HCT116 (cell line): Measurements from ENCODE around the gene TSC22D4. TPM values are rescaled to one million over a fixed set of nuclear protein-coding genes. Genes with fewer than 3 reads are reported as not detected.

Source experiments
- ATAC-seq: fragments of 200-7000 bp; cut with Tn5 transposase; 2 replicates; pipeline ENCODE4 v1.9.1; 2020; ENCODE audit warnings: mild to moderate bottlenecking, moderate library complexity
- BruUV-seq: library from RNA; stranded (reverse); fragments of 400-500 nt; replicated peaks from 2 replicates; lab custom pipeline; 2021; lab: Mats Ljungman, UMichigan
- CTCF ChIA-PET: fragments of 300-600 bp; sonication (Branson Sonifier 250); formaldehyde crosslinking; loops from one replicate; lab custom pipeline; 2021; ENCODE audit warnings: antibody characterized with exemption; lab: Charles Lee
- POLR2A ChIA-PET: fragments of 300-600, 350-600 bp; sonication (Branson Sonifier 250); formaldehyde crosslinking; loops from one replicate; lab custom pipeline; 2021; ENCODE audit warnings: antibody characterized with exemption; lab: Charles Lee
- RAD21 ChIA-PET, 2 experiments: fragments of 300-600 bp; sonication (Branson Sonifier 250); formaldehyde crosslinking; loops; one replicate each; lab custom pipeline; 2023; ENCODE audit warnings: low total read pairs in 2 of 2; ENCODE audit not compliant: uncharacterized antibody in 2 of 2, unreplicated experiment in 2 of 2, low non-redundant PET in 1 of 2; lab: Charles Lee
- DNase-seq: peaks from one replicate; pipeline ENCODE4 v3.0.0-alpha.2; 2010; ENCODE audit warnings: low read depth, low spot score
- H2AFZ ChIP-seq: fragments of 200-600 bp; shearing (Covaris generic), sonication (generic); 2 replicates; pipeline ENCODE4 v1.6.1; 2017; ENCODE audit warnings: low read depth, mixed run types, mixed read lengths, antibody characterized with exemption, low read length; ENCODE audit not compliant: poor library complexity, severe bottlenecking
- H3K27ac ChIP-seq: 2 replicates; pipeline ENCODE4 v1.5.1; 2012; ENCODE audit warnings: low read depth, low read length
- H3K27me3 ChIP-seq: fragments of 200-600 bp; sonication (generic); 2 replicates; pipeline ENCODE4 v1.6.1; 2016; ENCODE audit warnings: mixed run types, low read length, mixed read lengths; ENCODE audit not compliant: insufficient read depth
- H3K36me3 ChIP-seq, 2 experiments: fragments of 200-500 bp in 1 of 2; fragments of 200-600 bp in 1 of 2; sonication (Bioruptor generic) in 1 of 2; sonication (generic) in 1 of 2; 2 replicates each; pipeline versions ENCODE4 v1.5.1 to v1.6.1; 2014 to 2016; ENCODE audit warnings: low read length in 2 of 2, inconsistent platforms in 1 of 2, mixed read lengths in 1 of 2, mixed run types in 1 of 2; ENCODE audit not compliant: insufficient read depth in 2 of 2, control insufficient read depth in 1 of 2
- H3K4me1 ChIP-seq, 2 experiments: fragments of 200-600 bp in 1 of 2; sonication (generic) in 1 of 2; 2 replicates each; pipeline versions ENCODE4 v1.5.1 to v1.6.1; 2012 to 2017; ENCODE audit warnings: low read length in 2 of 2, inconsistent platforms in 1 of 2, mild to moderate bottlenecking in 1 of 2, mixed read lengths in 1 of 2, mixed run types in 1 of 2, moderate library complexity in 1 of 2; ENCODE audit not compliant: insufficient read depth in 2 of 2, control insufficient read depth in 1 of 2
- H3K4me2 ChIP-seq: fragments of 200-600 bp; sonication (generic); 2 replicates; pipeline ENCODE4 v1.6.1; 2017; ENCODE audit warnings: mixed run types, low read length, mixed read lengths
- H3K4me3 ChIP-seq, 2 experiments: fragments of 200-600 bp in 1 of 2; sonication (generic) in 1 of 2; replicated peaks in 1 of 2; 2 replicates each; pipeline ENCODE4 v1.5.1; 2011 to 2016; ENCODE audit warnings: low read length in 2 of 2, control low read depth in 1 of 2, low read depth in 1 of 2, mild to moderate bottlenecking in 1 of 2, mixed read lengths in 1 of 2, mixed run types in 1 of 2
- H3K79me2 ChIP-seq: fragments of 200-600 bp; sonication (generic); 2 replicates; pipeline ENCODE4 v1.6.1; 2017; ENCODE audit warnings: mild to moderate bottlenecking, mixed run types, low read length, moderate library complexity, mixed read lengths; ENCODE audit not compliant: insufficient read depth
- H3K9ac ChIP-seq: fragments of 200-600 bp; sonication (generic); 2 replicates; pipeline ENCODE4 v1.6.1; 2016; ENCODE audit warnings: low read length, mixed read lengths
- H3K9me2 ChIP-seq: fragments of 200-600 bp; sonication (generic), shearing (Covaris generic); 2 replicates; pipeline ENCODE4 v1.6.1; 2017; ENCODE audit warnings: mixed run types, mild to moderate bottlenecking, moderate library complexity; ENCODE audit not compliant: insufficient read depth
- H3K9me3 ChIP-seq, 2 experiments: fragments of 200-500 bp in 1 of 2; fragments of 200-600 bp in 1 of 2; sonication (Bioruptor generic) in 1 of 2; sonication (generic) in 1 of 2; 2 replicates each; pipeline ENCODE4 v1.6.1; 2014 to 2017; ENCODE audit warnings: low read length in 2 of 2, mixed read lengths in 2 of 2, inconsistent platforms in 1 of 2, low read depth in 1 of 2, mild to moderate bottlenecking in 1 of 2, mixed run types in 1 of 2, moderate library complexity in 1 of 2; ENCODE audit not compliant: control insufficient read depth in 1 of 2, insufficient read depth in 1 of 2
- H4K20me1 ChIP-seq: fragments of 200-600 bp; sonication (generic), shearing (Covaris generic); 2 replicates; pipeline ENCODE4 v1.6.1; 2017; ENCODE audit warnings: mixed run types, mild to moderate bottlenecking, moderate library complexity; ENCODE audit not compliant: insufficient read depth
- ATF3 ChIP-seq: IDR thresholded peaks from 2 replicates; pipeline ENCODE4 v1.6.1; 2012
- CBX3 ChIP-seq: IDR thresholded peaks from 2 replicates; pipeline ENCODE4 v1.6.1; 2012; ENCODE audit warnings: low read depth
- CEBPB ChIP-seq: IDR thresholded peaks from 2 replicates; pipeline ENCODE4 v1.6.1; 2012; ENCODE audit warnings: low read depth
- CTCF ChIP-seq, 3 experiments: fragments of 200-600 bp in 1 of 3; sonication (generic) in 1 of 3; IDR thresholded peaks in 2 of 3; conservative IDR thresholded peaks in 1 of 3; 2 replicates each; pipeline ENCODE4 v1.5.1; 2012 to 2017; ENCODE audit warnings: low read depth in 2 of 3, low read length in 2 of 3, antibody characterized with exemption in 1 of 3, borderline replicate concordance in 1 of 3, control low read depth in 1 of 3, mild to moderate bottlenecking in 1 of 3, mixed read lengths in 1 of 3, mixed run types in 1 of 3, moderate library complexity in 1 of 3; ENCODE audit not compliant: insufficient read depth in 1 of 3
- EGR1 ChIP-seq: IDR thresholded peaks from 2 replicates; pipeline ENCODE4 v1.6.1; 2012; ENCODE audit warnings: low read depth
- ELF1 ChIP-seq: IDR thresholded peaks from 2 replicates; pipeline ENCODE4 v1.6.1; 2012; ENCODE audit warnings: low read depth, borderline replicate concordance
- EZH2 ChIP-seq: fragments of 200-600 bp; sonication (generic); IDR thresholded peaks from 2 replicates; pipeline ENCODE4 v1.6.1; 2017; ENCODE audit warnings: antibody characterized with exemption, mixed run types
- EZH2phosphoT487 ChIP-seq: fragments of 200-600 bp; IDR thresholded peaks from 2 replicates; pipeline ENCODE4 v1.6.1; 2018; ENCODE audit warnings: antibody characterized with exemption, borderline replicate concordance
- FOSL1 ChIP-seq: IDR thresholded peaks from 2 replicates; pipeline ENCODE4 v1.6.1; 2012; ENCODE audit warnings: low read depth
- JUND ChIP-seq: IDR thresholded peaks from 2 replicates; pipeline ENCODE4 v1.6.1; 2012
- MAX ChIP-seq: IDR thresholded peaks from 2 replicates; pipeline ENCODE4 v1.6.1; 2012
- POLR2A ChIP-seq: IDR thresholded peaks from 2 replicates; pipeline ENCODE4 v1.7.0; 2011; ENCODE audit warnings: borderline replicate concordance; ENCODE audit not compliant: insufficient read depth, insufficient read length; ENCODE audit errors: extremely low read depth
- POLR2AphosphoS5 ChIP-seq: IDR thresholded peaks from 2 replicates; pipeline ENCODE4 v1.6.1; 2011; ENCODE audit warnings: mild to moderate bottlenecking, low read depth, low read length, moderate library complexity
- RAD21 ChIP-seq: IDR thresholded peaks from 2 replicates; pipeline ENCODE4 v1.6.1; 2012; ENCODE audit warnings: low read depth, mild to moderate bottlenecking
- REST ChIP-seq: IDR thresholded peaks from 2 replicates; pipeline ENCODE4 v1.6.1; 2012; ENCODE audit warnings: low read depth
- SP1 ChIP-seq: IDR thresholded peaks from 2 replicates; pipeline ENCODE4 v1.6.1; 2012; ENCODE audit warnings: low read depth
- SRF ChIP-seq: IDR thresholded peaks from 2 replicates; pipeline ENCODE4 v1.6.1; 2012; ENCODE audit warnings: low read depth
- TCF7L2 ChIP-seq: IDR thresholded peaks from 2 replicates; pipeline ENCODE4 v1.7.0; 2011; ENCODE audit warnings: borderline replicate concordance, inconsistent platforms; ENCODE audit not compliant: insufficient read depth, insufficient read length; ENCODE audit errors: extremely low read depth
- YY1 ChIP-seq: IDR thresholded peaks from 2 replicates; pipeline ENCODE4 v1.6.1; 2011; ENCODE audit warnings: low read length, low read depth, moderate library complexity, mild to moderate bottlenecking; ENCODE audit not compliant: insufficient replicate concordance; ENCODE audit errors: extremely low read depth
- ZBTB33 ChIP-seq: IDR thresholded peaks from 2 replicates; pipeline ENCODE4 v1.6.1; 2011; ENCODE audit warnings: mild to moderate bottlenecking, low read length, moderate library complexity; ENCODE audit not compliant: insufficient replicate concordance; ENCODE audit errors: extremely low read depth
- ZNF274 ChIP-seq: fragments of 200-500 bp; sonication (Bioruptor generic); IDR thresholded peaks from 2 replicates; pipeline ENCODE4 v1.6.1; 2014; ENCODE audit warnings: mild to moderate bottlenecking, low read depth, low read length, inconsistent platforms
- intact Hi-C: fragments of 100-400 bp; cut with micrococcal nuclease; formaldehyde crosslinking; loops from 2 replicates; pipeline ENCODE4 v1.10.0; 2022
- total RNA-seq: library from RNA; stranded (reverse); gene quantifications from one replicate; pipeline ENCODE4 v1.2.1, GENCODE V29; 2021; ENCODE audit not compliant: unreplicated experiment

The TSC22D4 gene
- total RNA-seq, 1 experiment from 2014 or later: 36.9 TPM

GRCh38 chr7:100515072-100515532, 36.1 kb upstream of the TSC22D4 start:
- ATAC-seq (peak; percentile 31; the same call in 1 of the 2 replicates), DNase-seq (no peak)
- Histone ChIP-seq H2AFZ (peak overlapping the region; percentile 100), H3K27ac (peak overlapping the region; percentile 0; the same call in 1 of the 2 replicates), H3K4me1 (peaks cover 10 to 29% of the 10 kb centered on the region in 2 experiments), H3K4me3 (peak overlapping the region in 1 of 2 experiments; percentile 20; a peak in 1 of 4 replicates), H3K79me2 (no peaks in the 10 kb centered on the region), H4K20me1 (no peaks in the 10 kb centered on the region), H3K27me3 (no peaks in the 10 kb centered on the region), H3K9me2 (no peaks in the 10 kb centered on the region), H3K9me3 (no peaks in the 10 kb centered on the region), H3K36me3 (no peaks in the 10 kb centered on the region), H3K9ac (peak overlapping the region; percentile 38), H3K4me2 (peak overlapping the region; percentile 68)
- ChIA-PET RAD21 (no interaction called here), POLR2A (no interaction called here), CTCF (no interaction called here)
- intact Hi-C loops: no loop called here
- no TSS peak for BruUV-seq
- TF ChIP-seq EGR1: no peak
- TF ChIP-seq SRF: no peak
- TF ChIP-seq FOSL1: peak; percentile 63
- TF ChIP-seq POLR2A: no peak
- no peak for TF ChIP-seq CBX3
- 0 out of 2 replicates have a peak, but pooled peaks have one; percentile 50 for TF ChIP-seq CEBPB
- no peak for TF ChIP-seq REST
- TF ChIP-seq SP1: peak; percentile 29; the same call in 1 of the 2 replicates
- no peak for TF ChIP-seq EZH2
- no peak for TF ChIP-seq YY1
- no peak for TF ChIP-seq ELF1
- TF ChIP-seq ATF3: no peak
- no peak for TF ChIP-seq POLR2AphosphoS5
- no peak for TF ChIP-seq RAD21
- TF ChIP-seq MAX: no peak
- TF ChIP-seq ZNF274: no peak
- no peak for TF ChIP-seq TCF7L2
- no peak for TF ChIP-seq CTCF (IDR thresholded peaks at IDR 0.05 in 2 of 3, conservative IDR thresholded peaks at IDR 0.05 in 1 of 3; ENCODE audit: borderline replicate concordance in 1 of 3, insufficient read depth in 1 of 3, low read depth in 2 of 3, low read length in 2 of 3)
- peak; percentile 50; the same call in 1 of the 2 replicates for TF ChIP-seq JUND
- no peak for TF ChIP-seq EZH2phosphoT487
- TF ChIP-seq ZBTB33: no peak
